PC-3 (cell line): ENCODE data around the gene DENND2A.

Experiments
- EZH2 ChIP-seq: fragments of 300-600 bp; sonication (generic); IDR thresholded peaks from one replicate; pipeline ENCODE4 v1.6.1; 2017; ENCODE audit warnings: antibody characterized with exemption, mild to moderate bottlenecking, low read length; ENCODE audit not compliant: unreplicated experiment
- EZH2phosphoT487 ChIP-seq: fragments of 300-600 bp; sonication (generic); IDR thresholded peaks from 2 replicates; pipeline ENCODE4 v1.6.1; 2018; ENCODE audit warnings: mild to moderate bottlenecking, antibody characterized with exemption, low read length, borderline replicate concordance
- TF ChIP-seq, protein P1 (sequence below): fragments of 300-600 bp; sonication (generic); conservative IDR thresholded peaks from 2 replicates; pipeline ENCODE4 v1.5.1; 2017; ENCODE audit warnings: antibody characterized with exemption, low read depth, mild to moderate bottlenecking, low read length

DNA sequence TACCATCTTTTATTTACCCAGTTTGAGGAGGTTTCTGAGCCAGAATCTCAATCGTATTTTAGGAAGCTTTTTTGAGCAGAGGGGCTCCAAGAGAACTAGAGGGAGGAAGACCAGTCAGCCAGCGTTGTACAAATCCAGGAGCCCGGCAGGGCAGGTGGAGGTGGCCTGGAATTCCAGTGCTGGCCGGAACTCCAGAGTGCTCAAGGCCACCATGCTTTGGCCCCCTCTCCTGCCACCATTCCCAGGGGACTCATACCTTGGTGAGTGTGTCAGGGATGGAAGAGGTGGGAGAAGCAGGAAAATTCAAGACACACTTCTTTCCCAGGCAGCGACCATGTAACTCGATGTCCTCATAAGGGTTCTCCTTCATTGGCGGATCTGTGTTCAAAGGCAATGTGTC, 55.3 kb downstream of the DENND2A start:
- TF ChIP-seq, protein P1, sequence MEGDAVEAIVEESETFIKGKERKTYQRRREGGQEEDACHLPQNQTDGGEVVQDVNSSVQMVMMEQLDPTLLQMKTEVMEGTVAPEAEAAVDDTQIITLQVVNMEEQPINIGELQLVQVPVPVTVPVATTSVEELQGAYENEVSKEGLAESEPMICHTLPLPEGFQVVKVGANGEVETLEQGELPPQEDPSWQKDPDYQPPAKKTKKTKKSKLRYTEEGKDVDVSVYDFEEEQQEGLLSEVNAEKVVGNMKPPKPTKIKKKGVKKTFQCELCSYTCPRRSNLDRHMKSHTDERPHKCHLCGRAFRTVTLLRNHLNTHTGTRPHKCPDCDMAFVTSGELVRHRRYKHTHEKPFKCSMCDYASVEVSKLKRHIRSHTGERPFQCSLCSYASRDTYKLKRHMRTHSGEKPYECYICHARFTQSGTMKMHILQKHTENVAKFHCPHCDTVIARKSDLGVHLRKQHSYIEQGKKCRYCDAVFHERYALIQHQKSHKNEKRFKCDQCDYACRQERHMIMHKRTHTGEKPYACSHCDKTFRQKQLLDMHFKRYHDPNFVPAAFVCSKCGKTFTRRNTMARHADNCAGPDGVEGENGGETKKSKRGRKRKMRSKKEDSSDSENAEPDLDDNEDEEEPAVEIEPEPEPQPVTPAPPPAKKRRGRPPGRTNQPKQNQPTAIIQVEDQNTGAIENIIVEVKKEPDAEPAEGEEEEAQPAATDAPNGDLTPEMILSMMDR: no peak
- TF ChIP-seq EZH2phosphoT487: no peak
- no peak for TF ChIP-seq EZH2
